HepG2 (cell line): ENCODE measurements around the gene MCAM. TPM values are rescaled to one million over a fixed set of nuclear protein-coding genes. Genes with fewer than 3 reads are reported as not detected.
A peak's percentile ranks its signal among the peaks of the same experiment; 100 is the strongest.

Experiments
- ATAC-seq: fragments of 200-7000 bp; cut with Tn5 transposase; 3 replicates; pipeline ENCODE4 v1.9.1; 2020; ENCODE audit warnings: mild to moderate bottlenecking, moderate library complexity
- BruUV-seq: library from RNA; stranded (reverse); fragments of 400-500 nt; replicated peaks from 2 replicates; lab custom pipeline; 2021; lab: Mats Ljungman, UMichigan
- CTCF ChIA-PET: fragments of 300-600 bp; formaldehyde crosslinking; extraction: SDS; loops from one replicate; lab custom pipeline; 2021; ENCODE audit warnings: low total read pairs, inconsistent platforms, low intra/inter-chr PET ratio; lab: Yijun Ruan, JAX
- POLR2A ChIA-PET: fragments of 350-600 bp; sonication (Branson Sonifier 250); formaldehyde crosslinking; loops from one replicate; lab custom pipeline; 2020; ENCODE audit warnings: antibody characterized with exemption, inconsistent platforms; lab: Yijun Ruan, JAX
- DNase-seq: peaks from one replicate; pipeline ENCODE4 v3.0.0-alpha.2; 2015; ENCODE audit warnings: low spot score
- FAIRE-seq: peaks from 3 replicates; lab custom pipeline; 2011; peaks lifted over from hg19 to GRCh38; lab: Jason Lieb, UNC
- H2AFZ ChIP-seq: one replicate; pipeline ENCODE4 v1.6.1; 2011; ENCODE audit warnings: low read length, inconsistent platforms
- H3K27ac ChIP-seq: fragments of 300-600 bp; 3 replicates; pipeline ENCODE4 v1.8.0; 2011; ENCODE audit warnings: mixed run types, mild to moderate bottlenecking, mixed read lengths, low read length, inconsistent platforms; ENCODE audit not compliant: insufficient read depth; ENCODE audit errors: extremely low read length
- H3K27me3 ChIP-seq, 2 experiments: fragments of 200-600 bp in 1 of 2; 2 replicates in 1 of 2; 3 replicates in 1 of 2; pipeline versions ENCODE4 v1.6.0 to v1.8.0; 2011; ENCODE audit warnings: low read length in 2 of 2, mild to moderate bottlenecking in 2 of 2, moderate library complexity in 2 of 2, inconsistent platforms in 1 of 2; ENCODE audit not compliant: insufficient read depth in 2 of 2, control insufficient read depth in 1 of 2
- H3K36me3 ChIP-seq, 2 experiments: fragments of 200-600 bp in 1 of 2; replicated peaks in 1 of 2; 2 replicates in 1 of 2; 3 replicates in 1 of 2; pipeline versions ENCODE4 v1.5.1 to v1.8.0; 2011; ENCODE audit warnings: low read length in 2 of 2, inconsistent platforms in 1 of 2; ENCODE audit not compliant: insufficient read depth in 2 of 2, control insufficient read depth in 1 of 2
- H3K4me1 ChIP-seq: 2 replicates; pipeline ENCODE4 v1.5.1; 2012; ENCODE audit warnings: low read length, inconsistent platforms; ENCODE audit not compliant: insufficient read depth
- H3K4me2 ChIP-seq: 2 replicates; pipeline ENCODE4 v1.6.0; 2011; ENCODE audit warnings: low read depth, low read length, inconsistent platforms
- H3K4me3 ChIP-seq, 3 experiments: fragments of 200-600 bp in 1 of 3; sonication (generic), shearing (Covaris generic) in 1 of 3; replicated peaks in 1 of 3; 2 replicates each; pipeline ENCODE4 v1.5.1; 2011 to 2016; ENCODE audit warnings: low read length in 3 of 3, inconsistent platforms in 2 of 3, low read depth in 2 of 3, mild to moderate bottlenecking in 2 of 3, control low read depth in 1 of 3, mixed read lengths in 1 of 3; ENCODE audit not compliant: insufficient read depth in 1 of 3
- H3K79me2 ChIP-seq: one replicate; pipeline ENCODE4 v1.6.1; 2011; ENCODE audit warnings: low read length, inconsistent platforms; ENCODE audit not compliant: insufficient read depth
- H3K9ac ChIP-seq: 2 replicates; pipeline ENCODE4 v1.6.0; 2011; ENCODE audit warnings: mild to moderate bottlenecking, low read depth, low read length, inconsistent platforms; ENCODE audit not compliant: insufficient read depth
- H3K9me3 ChIP-seq: 2 replicates; pipeline ENCODE4 v1.5.1; 2012; ENCODE audit warnings: mild to moderate bottlenecking, low read length
- H4K20me1 ChIP-seq: 2 replicates; pipeline ENCODE4 v1.6.0; 2011; ENCODE audit warnings: inconsistent platforms, mild to moderate bottlenecking, low read length, moderate library complexity; ENCODE audit not compliant: insufficient read depth
- GPN1 ChIP-seq: sonication (generic); formaldehyde crosslinking; IDR thresholded peaks from 2 replicates; pipeline ENCODE4 v1.5.1; 2020; ENCODE audit warnings: missing genetic modification reagents, borderline replicate concordance
- HMGXB4 ChIP-seq, 2 experiments: sonication (generic) in 1 of 2; formaldehyde crosslinking in 1 of 2; IDR thresholded peaks; 2 replicates each; pipeline versions ENCODE4 v1.4.0 to v1.6.1; 2018 to 2020; ENCODE audit warnings: missing genetic modification reagents in 2 of 2, borderline replicate concordance in 1 of 2, low read depth in 1 of 2, mild to moderate bottlenecking in 1 of 2, missing biosample characterization in 1 of 2
- HNF1B ChIP-seq: sonication (generic); formaldehyde crosslinking; IDR thresholded peaks from 2 replicates; pipeline ENCODE4 v1.5.1; 2020; ENCODE audit warnings: mild to moderate bottlenecking, moderate library complexity, missing genetic modification reagents
- MTA3 ChIP-seq: sonication (generic); formaldehyde crosslinking; IDR thresholded peaks from 2 replicates; pipeline ENCODE4 v1.4.0; 2020; ENCODE audit warnings: missing genetic modification reagents
- SMC3 ChIP-seq: IDR thresholded peaks from 2 replicates; pipeline ENCODE4 v1.6.1; 2011; ENCODE audit warnings: low read length, improper control_type of control experiment
- ZBTB2 ChIP-seq: sonication (generic); formaldehyde crosslinking; IDR thresholded peaks from 2 replicates; pipeline ENCODE4 v1.8.0; 2022; ENCODE audit warnings: low read depth, missing genetic modification reagents
- ZBTB33 ChIP-seq: sonication (generic); formaldehyde crosslinking; IDR thresholded peaks from 2 replicates; pipeline ENCODE4 v1.4.0; 2020; ENCODE audit warnings: missing genetic modification reagents
- ZNF30 ChIP-seq: sonication (generic); formaldehyde crosslinking; IDR thresholded peaks from 2 replicates; pipeline ENCODE4 v1.5.0; 2020; ENCODE audit warnings: mild to moderate bottlenecking, missing genetic modification reagents
- ZNF326 ChIP-seq: sonication (generic); formaldehyde crosslinking; IDR thresholded peaks from 2 replicates; pipeline ENCODE4 v1.4.0; 2020; ENCODE audit warnings: missing genetic modification reagents, borderline replicate concordance
- ZNF350 ChIP-seq: sonication (generic); formaldehyde crosslinking; IDR thresholded peaks from 2 replicates; pipeline ENCODE4 v1.4.0; 2020; ENCODE audit warnings: mild to moderate bottlenecking, low read depth, missing genetic modification reagents, borderline replicate concordance
- ZNF383 ChIP-seq: sonication (generic); formaldehyde crosslinking; IDR thresholded peaks from 2 replicates; pipeline ENCODE4 v1.4.0; 2020; ENCODE audit warnings: missing genetic modification reagents, mild to moderate bottlenecking, borderline replicate concordance
- ZNF740 ChIP-seq: sonication (generic); formaldehyde crosslinking; IDR thresholded peaks from 2 replicates; pipeline ENCODE4 v1.4.0; 2020; ENCODE audit warnings: missing genetic modification reagents
- ZNF850 ChIP-seq: sonication (generic); formaldehyde crosslinking; conservative IDR thresholded peaks from 2 replicates; pipeline ENCODE4 v1.9.0; 2021; ENCODE audit warnings: mild to moderate bottlenecking, missing genetic modification reagents
- WGBS: methylation state at CpG from one replicate; pipeline ENCODE4 v1.1.6; 2017; ENCODE audit warnings: low lambda C conversion rate; 5-methylcytosine and 5-hydroxymethylcytosine counted together
- in situ Hi-C: cut with HindIII; loops from 2 replicates; pipeline ENCODE4 v1.10.0; 2017; ENCODE audit warnings: low pct_unique_long_range_greater_than_20kb; ENCODE audit not compliant: extremely low pct_ligation_motif_present
- intact Hi-C: fragments of 100-400 bp; cut with micrococcal nuclease; formaldehyde crosslinking; loops from one replicate; pipeline ENCODE4 v1.10.0; 2022; ENCODE audit not compliant: unreplicated experiment
- polyA plus RNA-seq, 8 experiments: library from polyadenylated mRNA; depleted of rRNA in 3 of 8; stranded (reverse) in 7 of 8; unstranded in 1 of 8; fragments of >200 nt; fragmentation: Illumina TruSeq in 4 of 8; extraction: Trizol in 4 of 8; gene quantifications; 2 replicates each; pipeline versions ENCODE4 v1.2.1 to v1.2.3, GENCODE V29; 2011 to 2016; ENCODE audit warnings: low read depth in 4 of 8, missing spikeins in 1 of 8, mixed read lengths in 1 of 8; ENCODE audit not compliant: insufficient read depth in 1 of 8
- total RNA-seq, 5 experiments: library from RNA; depleted of rRNA; stranded (reverse); fragments of >200 nt; fragmentation: Illumina TruSeq; extraction: Trizol; gene quantifications; 2 replicates each; pipeline ENCODE4 v1.2.3, GENCODE V29; 2016; ENCODE audit warnings: low read depth in 1 of 5

MCAM gene
- total and polyA plus RNA-seq, 2 of the 13 experiments (the other 11 are each of a cell fraction or from before 2014, with no cell fraction given): 12.1 to 15.2 TPM

- TF ChIP-seq ZNF850 (no peak), GPN1 (CRISPR knock-in tag) (no peak), ZNF30 (CRISPR knock-in tag) (no peak), ZBTB2 (CRISPR knock-in tag) (no peak), MTA3 (CRISPR knock-in tag) (no peak), ZNF383 (no peak), ZNF326 (CRISPR knock-in tag) (no peak)
Measured at GRCh38 chr11:119338965-119339588, 22.1 kb upstream of the MCAM start (continued).

GRCh38 chr11:119338318-119338890, 21.5 kb upstream of the MCAM start:
- FAIRE-seq (peak; percentile 30), ATAC-seq (peak; percentile 43), DNase-seq (peak; percentile 57)
- in situ Hi-C loops: loop anchor here (5.0 to 10.0 kb wide), 2 partner anchors 34 to 136 kb away; no protein-coding TSS in a partner anchor
- intact Hi-C loops: loop anchor here (1.0 kb wide), 1 partner anchor 36 kb away; no protein-coding TSS in a partner anchor
- no peak overlapping the region for H2AFZ ChIP-seq
- peak overlapping the region; percentile 35; the same call in 1 of the 2 replicates for H3K4me2 ChIP-seq
- 25% methylated on average over 16 of the region's 17 CpGs for WGBS
- no peaks in the 10 kb centered on the region for H3K9me3 ChIP-seq
- H3K27me3 ChIP-seq: peaks cover 0 to 26% of the 10 kb centered on the region in 2 experiments; a peak in 3 of 5 replicates
- BruUV-seq: no TSS peak
- peaks cover 4% of the 10 kb centered on the region; the same call in 1 of the 2 replicates for H4K20me1 ChIP-seq
- ChIA-PET POLR2A (interaction anchor here (0.6 to 2.3 kb wide), 12 partner anchors 10 to 222 kb away, joined by 3 to 29 read pairs (median 4); partner anchors contain the start of genes CBL, MCAM and USP2), CTCF (interaction anchor here (1.3 to 1.9 kb wide), 4 partner anchors 14 to 43 kb away, joined by 4 to 17 read pairs (median 9); partner anchors contain the start of gene USP2)
- peaks cover 8 to 14% of the 10 kb centered on the region in 2 experiments; a peak in 4 of 5 replicates for H3K36me3 ChIP-seq
- H3K9ac ChIP-seq: no peak overlapping the region
- peaks cover 24% of the 10 kb centered on the region for H3K79me2 ChIP-seq
- peaks cover 57% of the 10 kb centered on the region for H3K4me1 ChIP-seq
- H3K27ac ChIP-seq: no peak overlapping the region
- no peak overlapping the region for H3K4me3 ChIP-seq
- TF ChIP-seq HNF1B (CRISPR knock-in tag) (peak; percentile 29; the same call in 1 of the 2 replicates), ZBTB33 (peak; percentile 52; the same call in 1 of the 2 replicates), SMC3 (peak; percentile 76), ZNF740 (CRISPR knock-in tag) (peak; percentile 78), HMGXB4 (CRISPR knock-in tag; IDR thresholded peaks at IDR 0.05; ENCODE audit: borderline replicate concordance in 1 of 2, low read depth in 1 of 2) (peak; percentile 52 to 53; a peak in 2 of 4 replicates), ZNF350 (CRISPR knock-in tag) (no peak)
